CD4-positive, alpha-beta T cell (primary cell): ENCODE results near the gene PGAP2. TPM values are rescaled to one million over a fixed set of nuclear protein-coding genes. Genes with fewer than 3 reads are reported as not detected.
"Not testable (repeated sequence)": the region's sequence is repeated elsewhere in the genome, so short reads cannot be mapped to it uniquely, and the experiment has no call there.

ENCODE experiments used
- ATAC-seq: fragments of 200-7000 bp; cut with Tn5 transposase; one replicate; pipeline ENCODE4 v1.10.0; 2022; ENCODE audit warnings: mild to moderate bottlenecking; ENCODE audit not compliant: poor library complexity
- CTCF ChIA-PET: fragments of 350-600 bp; sonication (Branson Sonifier 250); formaldehyde crosslinking; loops from one replicate; lab custom pipeline; 2021; ENCODE audit warnings: antibody characterized with exemption, inconsistent platforms; lab: Charles Lee
- POLR2A ChIA-PET: fragments of 350-600 bp; sonication (Branson Sonifier 250); formaldehyde crosslinking; loops from one replicate; lab custom pipeline; 2021; ENCODE audit warnings: antibody characterized with exemption, inconsistent platforms; lab: Charles Lee
- DNase-seq, 14 experiments: peaks; one replicate each; pipeline ENCODE4 v3.0.0-alpha.2; 2013 to 2020; ENCODE audit warnings: mixed read lengths in 2 of 14
- H3K27ac ChIP-seq, 2 donors: one replicate each; pipeline versions ENCODE4 v1.5.1 to v1.7.0; 2013; ENCODE audit warnings: low read length in 2 of 2, low read depth in 1 of 2, mild to moderate bottlenecking in 1 of 2
- H3K27me3 ChIP-seq, 2 experiments: 1 replicate in 1 of 2; 2 replicates in 1 of 2; pipeline versions ENCODE4 v1.6.1 to v1.7.0; 2013; ENCODE audit warnings: low read length in 2 of 2, control low read depth in 1 of 2, mild to moderate bottlenecking in 1 of 2, moderate library complexity in 1 of 2; ENCODE audit not compliant: insufficient read depth in 2 of 2, control insufficient read depth in 1 of 2
- H3K36me3 ChIP-seq: one replicate; pipeline ENCODE4 v1.6.1; 2013; ENCODE audit warnings: low read length, control low read depth; ENCODE audit not compliant: insufficient read depth
- H3K4me1 ChIP-seq: one replicate; pipeline ENCODE4 v1.6.1; 2013; ENCODE audit warnings: low read length, control low read depth; ENCODE audit not compliant: insufficient read depth
- H3K4me3 ChIP-seq: one replicate; pipeline ENCODE4 v1.5.1; 2013; ENCODE audit warnings: mild to moderate bottlenecking, low read length, moderate library complexity
- H3K9me3 ChIP-seq, 2 experiments: 1 replicate in 1 of 2; 2 replicates in 1 of 2; pipeline versions ENCODE4 v1.6.1 to v1.7.0; 2013; ENCODE audit warnings: low read length in 2 of 2, mild to moderate bottlenecking in 2 of 2, control low read depth in 1 of 2, moderate library complexity in 1 of 2; ENCODE audit not compliant: control insufficient read depth in 1 of 2, insufficient read depth in 1 of 2
- H3K27ac Mint-ChIP-seq: one replicate; pipeline ENCODE4 v1.8.0; 2020; ENCODE audit warnings: mixed read lengths
- H3K27me3 Mint-ChIP-seq: one replicate; pipeline ENCODE4 v1.8.0; 2021; ENCODE audit warnings: mixed read lengths
- H3K36me3 Mint-ChIP-seq: one replicate; pipeline ENCODE4 v1.8.0; 2021; ENCODE audit warnings: low read depth, mixed read lengths
- H3K4me1 Mint-ChIP-seq: one replicate; pipeline ENCODE4 v1.8.0; 2021; ENCODE audit warnings: low read depth, mixed read lengths
- H3K4me3 Mint-ChIP-seq: one replicate; pipeline ENCODE4 v1.8.0; 2020; ENCODE audit warnings: mild to moderate bottlenecking, mixed read lengths
- H3K9me3 Mint-ChIP-seq: one replicate; pipeline ENCODE4 v1.8.0; 2020; ENCODE audit warnings: mixed read lengths
- CTCF ChIP-seq: fragments of 200-600 bp; IDR thresholded peaks from one replicate; pipeline ENCODE4 v1.8.0; 2022; ENCODE audit warnings: antibody characterized with exemption, mild to moderate bottlenecking
- intact Hi-C, 2 experiments: fragments of 100-400 bp; cut with DNase I in 1 of 2; cut with micrococcal nuclease in 1 of 2; formaldehyde crosslinking; loops; one replicate each; pipeline versions ENCODE4 v1.15.1 to v1.9.0; 2023 to 2025; cut with DNase I, micrococcal nuclease
- total RNA-seq, 174 experiments: library from RNA in 2 of 174; stranded (reverse) in 2 of 174; gene quantifications; one replicate each; pipeline ENCODE4 v1.2.3 and lab custom pipeline; 2021 to 2026

The PGAP2 gene
- total RNA-seq, 2 experiments from 2014 or later: 20.9 to 23.6 TPM

GRCh38 chr11:3809624-3809928 is 1.2 kb downstream of the PGAP2 start:
- H3K27me3 ChIP-seq: no peaks in the 10 kb centered on the region
- peaks cover 9% of the 10 kb centered on the region for H3K36me3 Mint-ChIP-seq
- H3K36me3 ChIP-seq: no peaks in the 10 kb centered on the region
- ChIA-PET CTCF (interaction anchor here (0.6 to 3.6 kb wide), 17 partner anchors 13 to 263 kb away, joined by 3 to 37 read pairs (median 4); partner anchors contain the start of genes NUP98 and STIM1), POLR2A (interaction anchor here (1.5 to 6.3 kb wide), 7 partner anchors 12 to 89 kb away, joined by 3 to 78 read pairs (median 12); partner anchors contain the start of genes NUP98, RHOG and STIM1)
- H3K9me3 ChIP-seq: no peaks in the 10 kb centered on the region
- H3K4me3 ChIP-seq: no peak overlapping the region
- intact Hi-C loops: loop anchor here in 1 of 2 experiments (1.0 to 5.0 kb wide), 2 partner anchors 12 to 37 kb away; partner anchors contain the start of gene NUP98
- H3K27ac Mint-ChIP-seq: no peak overlapping the region
- no peaks in the 10 kb centered on the region for H3K27me3 Mint-ChIP-seq
- no peak for TF ChIP-seq CTCF
- peaks cover 24% of the 10 kb centered on the region for H3K4me1 Mint-ChIP-seq
- ATAC-seq: no peak
- peaks cover 21% of the 10 kb centered on the region for H3K4me1 ChIP-seq
- H3K27ac ChIP-seq: no peak overlapping the region
- DNase-seq: no peak
- H3K4me3 Mint-ChIP-seq: peak overlapping the region; percentile 75
- no peaks in the 10 kb centered on the region for H3K9me3 Mint-ChIP-seq

- Histone ChIP-seq H3K27ac (no peak overlapping the region), H3K27me3 (no peaks in the 10 kb centered on the region), H3K36me3 (no peaks in the 10 kb centered on the region), H3K4me1 (peaks cover 21% of the 10 kb centered on the region), H3K4me3 (no peak overlapping the region), H3K9me3 (no peaks in the 10 kb centered on the region)
- Mint-ChIP-seq H3K4me3 (peak overlapping the region; percentile 75), H3K27ac (no peak overlapping the region), H3K4me1 (peaks cover 24% of the 10 kb centered on the region), H3K36me3 (peaks cover 9% of the 10 kb centered on the region), H3K27me3 (no peaks in the 10 kb centered on the region), H3K9me3 (no peaks in the 10 kb centered on the region)
- ChIA-PET POLR2A (interaction anchor here (0.9 to 6.3 kb wide), 3 partner anchors 13 to 45 kb away, joined by 3 to 76 read pairs (median 4); partner anchors contain the start of genes NUP98 and STIM1), CTCF (interaction anchor here (0.7 to 3.6 kb wide), 3 partner anchors 24 to 44 kb away, joined by 3 to 37 read pairs (median 6); partner anchors contain the start of gene STIM1)
- DNase-seq (no peak), ATAC-seq (no peak)
- intact Hi-C loops: no loop called here
- TF ChIP-seq CTCF: no peak
Measured at GRCh38 chr11:3810446-3810845, 2.1 kb downstream of the PGAP2 start.

GRCh38 chr11:3810951-3811350 is 2.6 kb downstream of the PGAP2 start:
- Histone ChIP-seq H3K9me3 (no peaks in the 10 kb centered on the region), H3K36me3 (no peaks in the 10 kb centered on the region), H3K27ac (no peak overlapping the region), H3K4me1 (peaks cover 21% of the 10 kb centered on the region), H3K4me3 (no peak overlapping the region), H3K27me3 (no peaks in the 10 kb centered on the region)
- H3K27ac Mint-ChIP-seq: no peak overlapping the region
- H3K4me1 Mint-ChIP-seq: peaks cover 24% of the 10 kb centered on the region
- no peaks in the 10 kb centered on the region for H3K9me3 Mint-ChIP-seq
- H3K36me3 Mint-ChIP-seq: peaks cover 9% of the 10 kb centered on the region
- intact Hi-C loops: no loop called here
- CTCF ChIA-PET: interaction anchor here (0.5 kb wide), 1 partner anchor 10 kb away, joined by 3 read pairs; no protein-coding TSS in a partner anchor
- POLR2A ChIA-PET: interaction anchor here (0.5 to 6.3 kb wide), 3 partner anchors 14 to 41 kb away, joined by 3 to 76 read pairs (median 3); partner anchors contain the start of gene NUP98
- DNase-seq: no peak
- H3K27me3 Mint-ChIP-seq: no peaks in the 10 kb centered on the region
- ATAC-seq: no peak
- H3K4me3 Mint-ChIP-seq: no peak overlapping the region
- TF ChIP-seq CTCF: no peak

- H3K4me3 Mint-ChIP-seq, H3K4me3 ChIP-seq, H3K4me1 ChIP-seq, H3K27me3 ChIP-seq, ATAC-seq, H3K36me3 Mint-ChIP-seq, H3K27ac Mint-ChIP-seq, H3K27ac ChIP-seq, H3K27me3 Mint-ChIP-seq, intact Hi-C loops, H3K4me1 Mint-ChIP-seq, H3K9me3 Mint-ChIP-seq, H3K9me3 ChIP-seq, DNase-seq, H3K36me3 ChIP-seq, CTCF ChIA-PET: not testable (repeated sequence)
- POLR2A ChIA-PET: interaction anchor here (2.0 kb wide), 1 partner anchor 39 kb away, joined by 7 read pairs; no protein-coding TSS in a partner anchor
Measured at GRCh38 chr11:3814832-3815231, 6.5 kb downstream of the PGAP2 start.
